ENCODE measurements around the gene SPECC1L. TPM values are rescaled to one million over a fixed set of nuclear protein-coding genes. Genes with fewer than 3 reads are reported as not detected.

SPECC1L gene
- total RNA-seq, 1 experiment from 2014 or later = 40.8 TPM

GRCh38 chr22:24407884-24408283 lies 137.3 kb downstream of the SPECC1L start:
- POLR2A ChIA-PET = no interaction called here
- RAD21 ChIA-PET (ENCODE audit: low non-redundant PET in 1 of 2, low total read pairs in 2 of 2, uncharacterized antibody in 2 of 2, unreplicated experiment in 2 of 2) = no interaction called here

More at GRCh38 chr22:24407884-24408283, 137.3 kb downstream of the SPECC1L start:
- Histone ChIP-seq H4K20me1 (ENCODE audit: insufficient read depth) (peaks cover 8% of the 10 kb centered on the region), H3K4me3 (replicated peaks in 1 of 2; ENCODE audit: low read depth in 1 of 2, low read length in 2 of 2) (no peak overlapping the region), H2AFZ (ENCODE audit: low read depth, low read length, poor library complexity, severe bottlenecking) (no peak overlapping the region), H3K79me2 (ENCODE audit: insufficient read depth, low read length) (no peaks in the 10 kb centered on the region; the same call in 1 of the 2 replicates), H3K4me2 (ENCODE audit: low read length) (no peak overlapping the region), H3K27me3 (ENCODE audit: insufficient read depth, low read length) (no peaks in the 10 kb centered on the region), H3K36me3 (ENCODE audit: control insufficient read depth in 1 of 2, insufficient read depth in 2 of 2, low read length in 2 of 2) (peaks cover 0 to 12% of the 10 kb centered on the region in 2 experiments; a peak in 3 of 4 replicates), H3K9me2 (ENCODE audit: insufficient read depth) (no peaks in the 10 kb centered on the region), H3K27ac (ENCODE audit: low read depth, low read length) (no peak overlapping the region), H3K9me3 (ENCODE audit: control insufficient read depth in 1 of 2, insufficient read depth in 1 of 2, low read depth in 1 of 2, low read length in 2 of 2) (no peaks in the 10 kb centered on the region), H3K4me1 (ENCODE audit: control insufficient read depth in 1 of 2, insufficient read depth in 2 of 2, low read length in 2 of 2) (peaks cover 10 to 18% of the 10 kb centered on the region in 2 experiments), H3K9ac (ENCODE audit: low read length) (no peak overlapping the region)
- TF ChIP-seq RAD21 (IDR thresholded peaks at IDR 0.05; ENCODE audit: low read depth) (no peak), YY1 (IDR thresholded peaks at IDR 0.05; ENCODE audit: extremely low read depth, insufficient replicate concordance, low read depth, low read length) (no peak), POLR2AphosphoS5 (IDR thresholded peaks at IDR 0.05; ENCODE audit: low read depth, low read length) (no peak), FOSL1 (IDR thresholded peaks at IDR 0.05; ENCODE audit: low read depth) (no peak), ZBTB33 (IDR thresholded peaks at IDR 0.05; ENCODE audit: extremely low read depth, insufficient replicate concordance, low read length) (no peak), EGR1 (IDR thresholded peaks at IDR 0.05; ENCODE audit: low read depth) (no peak), MAX (IDR thresholded peaks at IDR 0.05) (no peak), ZFX (IDR thresholded peaks at IDR 0.05) (no peak), EZH2 (IDR thresholded peaks at IDR 0.05) (no peak), CBX3 (IDR thresholded peaks at IDR 0.05; ENCODE audit: low read depth) (no peak), EZH2phosphoT487 (IDR thresholded peaks at IDR 0.05; ENCODE audit: borderline replicate concordance) (no peak), ELF1 (IDR thresholded peaks at IDR 0.05; ENCODE audit: borderline replicate concordance, low read depth) (no peak), JUND (IDR thresholded peaks at IDR 0.05) (no peak), CTCF (IDR thresholded peaks at IDR 0.05 in 2 of 3, conservative IDR thresholded peaks at IDR 0.05 in 1 of 3; ENCODE audit: borderline replicate concordance in 1 of 3, insufficient read depth in 1 of 3, low read depth in 2 of 3, low read length in 2 of 3) (no peak), SIN3A (IDR thresholded peaks at IDR 0.05; ENCODE audit: low read depth) (no peak), CEBPB (IDR thresholded peaks at IDR 0.05; ENCODE audit: low read depth) (no peak)
- CTCF ChIA-PET = no interaction called here
- BruUV-seq (replicated peaks) = no TSS peak
- DNase-seq (ENCODE audit: low read depth, low spot score) = no peak
- no peak for ATAC-seq
- intact Hi-C loops (cut with micrococcal nuclease) = no loop called here
